H1 (cell line): ENCODE data around the gene FMN2. TPM values are rescaled to one million over a fixed set of nuclear protein-coding genes. Genes with fewer than 3 reads are reported as not detected.

Experiments
- CTCF ChIA-PET: fragments of 300-600 bp; sonication (Branson Sonifier 250); formaldehyde crosslinking; loops from one replicate; lab custom pipeline; 2021; ENCODE audit not compliant: partially characterized antibody; lab: Charles Lee
- POLR2A ChIA-PET: fragments of 300-600 bp; sonication (Branson Sonifier 250); formaldehyde crosslinking; loops from one replicate; lab custom pipeline; 2021; ENCODE audit warnings: inconsistent platforms; ENCODE audit not compliant: partially characterized antibody; lab: Charles Lee
- DNase-seq, 2 experiments: peaks; one replicate each; pipeline versions ENCODE4 v3.0.0 to v3.0.0-alpha.2; 2010 to 2022; ENCODE audit warnings: low spot score in 2 of 2, low read depth in 1 of 2, mixed read lengths in 1 of 2
- FAIRE-seq: peaks from 2 replicates; lab custom pipeline; 2011; peaks lifted over from hg19 to GRCh38; lab: Jason Lieb, UNC
- H2AFZ ChIP-seq: 2 replicates; pipeline ENCODE4 v1.8.1; 2012; ENCODE audit warnings: low read length, inconsistent platforms
- H2AK5ac ChIP-seq: 2 replicates; pipeline ENCODE4 v1.6.1; 2013; ENCODE audit warnings: low read depth, low read length
- H2BK120ac ChIP-seq: replicated peaks from 2 replicates; pipeline ENCODE3; 2013; ENCODE audit warnings: low read depth, low read length, inconsistent platforms
- H2BK12ac ChIP-seq: 2 replicates; pipeline ENCODE4 v1.6.1; 2013; ENCODE audit warnings: low read depth, low read length
- H2BK15ac ChIP-seq: 2 replicates; pipeline ENCODE4 v1.6.1; 2013; ENCODE audit warnings: low read length
- H2BK20ac ChIP-seq: 2 replicates; pipeline ENCODE4 v1.6.1; 2013; ENCODE audit warnings: low read length
- H2BK5ac ChIP-seq: 2 replicates; pipeline ENCODE4 v1.6.1; 2013; ENCODE audit warnings: low read depth, low read length
- H3K14ac ChIP-seq: 2 replicates; pipeline ENCODE4 v1.6.1; 2013; ENCODE audit warnings: inconsistent platforms; ENCODE audit not compliant: insufficient read length
- H3K18ac ChIP-seq: 2 replicates; pipeline ENCODE4 v1.6.1; 2013; ENCODE audit warnings: low read length; ENCODE audit errors: extremely low read depth
- H3K23ac ChIP-seq: 2 replicates; pipeline ENCODE4 v1.6.1; 2013; ENCODE audit warnings: inconsistent platforms; ENCODE audit not compliant: insufficient read length
- H3K23me2 ChIP-seq: 2 replicates; pipeline ENCODE4 v1.6.1; 2013; ENCODE audit warnings: low read depth, low read length
- H3K27ac ChIP-seq: 2 replicates; pipeline ENCODE4 v1.6.1; 2011; ENCODE audit warnings: low read depth, low read length, inconsistent platforms
- H3K27me3 ChIP-seq, 4 experiments: replicated peaks in 1 of 4; 1 replicate in 1 of 4; 2 replicates in 3 of 4; pipeline versions ENCODE4 v1.6.1 to v1.8.1; 2011 to 2013; ENCODE audit warnings: low read length in 3 of 4, mild to moderate bottlenecking in 3 of 4, inconsistent platforms in 2 of 4, mixed read lengths in 2 of 4, moderate library complexity in 1 of 4; ENCODE audit not compliant: control insufficient read depth in 3 of 4, insufficient read depth in 3 of 4; ENCODE audit errors: extremely low read depth in 1 of 4
- H3K36me3 ChIP-seq, 4 experiments: 2 replicates each; pipeline versions ENCODE4 v1.6.1 to v1.8.1; 2011 to 2013; ENCODE audit warnings: mild to moderate bottlenecking in 4 of 4, low read length in 3 of 4, moderate library complexity in 2 of 4, control low read depth in 1 of 4, inconsistent platforms in 1 of 4; ENCODE audit not compliant: insufficient read depth in 4 of 4, control insufficient read depth in 2 of 4
- H3K4ac ChIP-seq: replicated peaks from 2 replicates; pipeline ENCODE3; 2013; ENCODE audit warnings: low read length, low read depth, mixed read lengths, inconsistent platforms; ENCODE audit not compliant: insufficient read length
- H3K4me1 ChIP-seq, 4 experiments: replicated peaks in 1 of 4; 1 replicate in 1 of 4; 2 replicates in 3 of 4; pipeline versions ENCODE4 v1.6.1 to v1.8.1; 2011 to 2013; ENCODE audit warnings: low read length in 3 of 4, inconsistent platforms in 2 of 4, mixed read lengths in 1 of 4; ENCODE audit not compliant: insufficient read depth in 4 of 4, control insufficient read depth in 3 of 4
- H3K4me2 ChIP-seq, 2 experiments: 2 replicates each; pipeline versions ENCODE4 v1.6.1 to v1.8.1; 2011 to 2013; ENCODE audit warnings: low read depth in 2 of 2, low read length in 2 of 2, control low read depth in 1 of 2, inconsistent platforms in 1 of 2, mild to moderate bottlenecking in 1 of 2; ENCODE audit not compliant: insufficient read depth in 1 of 2
- H3K4me3 ChIP-seq, 4 experiments: fragments of 200-600, 300-600 bp in 1 of 4; sonication (generic), shearing (Covaris generic), sonication (Bioruptor Twin) in 1 of 4; 2 replicates each; pipeline versions ENCODE4 v1.5.1 to v1.8.1; 2011 to 2016; ENCODE audit warnings: low read length in 4 of 4, low read depth in 3 of 4, control low read depth in 2 of 4, inconsistent platforms in 2 of 4, mild to moderate bottlenecking in 2 of 4, mixed read lengths in 1 of 4, moderate library complexity in 1 of 4; ENCODE audit not compliant: insufficient read depth in 2 of 4; ENCODE audit errors: extremely low read depth in 1 of 4
- H3K56ac ChIP-seq: replicated peaks from 2 replicates; pipeline ENCODE3; 2013; ENCODE audit warnings: low read depth, mild to moderate bottlenecking, mixed read lengths, low read length, inconsistent platforms; ENCODE audit not compliant: insufficient read length
- H3K79me1 ChIP-seq: 2 replicates; pipeline ENCODE4 v1.6.1; 2013; ENCODE audit warnings: low read depth, low read length, control low read depth
- H3K79me2 ChIP-seq, 2 experiments: 2 replicates each; pipeline versions ENCODE4 v1.6.1 to v1.8.1; 2012 to 2013; ENCODE audit warnings: low read length in 2 of 2, mild to moderate bottlenecking in 2 of 2, inconsistent platforms in 1 of 2; ENCODE audit not compliant: insufficient read depth in 2 of 2, control insufficient read depth in 1 of 2
- H3K9ac ChIP-seq, 4 experiments: replicated peaks in 1 of 4; 1 replicate in 1 of 4; 2 replicates in 3 of 4; pipeline versions ENCODE4 v1.6.1 to v1.8.1; 2011 to 2013; ENCODE audit warnings: low read depth in 3 of 4, low read length in 3 of 4, control low read depth in 2 of 4, mild to moderate bottlenecking in 2 of 4, moderate library complexity in 2 of 4, inconsistent platforms in 1 of 4; ENCODE audit errors: extremely low read depth in 1 of 4
- H3K9me3 ChIP-seq, 2 experiments: 2 replicates each; pipeline versions ENCODE4 v1.6.1 to v1.8.1; 2012 to 2013; ENCODE audit warnings: mild to moderate bottlenecking in 2 of 2, moderate library complexity in 2 of 2, control low read depth in 1 of 2, inconsistent platforms in 1 of 2, low read depth in 1 of 2, low read length in 1 of 2, mixed read lengths in 1 of 2; ENCODE audit not compliant: insufficient read depth in 2 of 2
- H4K20me1 ChIP-seq, 2 experiments: replicated peaks in 1 of 2; 2 replicates each; pipeline versions ENCODE3 to v1.8.1; 2011 to 2013; ENCODE audit warnings: inconsistent platforms in 2 of 2, low read length in 2 of 2, mild to moderate bottlenecking in 1 of 2; ENCODE audit not compliant: insufficient read depth in 2 of 2, control insufficient read depth in 1 of 2
- H4K5ac ChIP-seq: 2 replicates; pipeline ENCODE4 v1.6.1; 2013; ENCODE audit warnings: low read length, low read depth, mixed read lengths, inconsistent platforms; ENCODE audit not compliant: insufficient read length
- H4K8ac ChIP-seq: 2 replicates; pipeline ENCODE4 v1.8.0; 2013; ENCODE audit warnings: mild to moderate bottlenecking, moderate library complexity, low read length, inconsistent platforms; ENCODE audit not compliant: insufficient read depth; ENCODE audit errors: extremely low read depth
- H4K91ac ChIP-seq: replicated peaks from 2 replicates; pipeline ENCODE3; 2013; ENCODE audit warnings: low read length, mixed read lengths, inconsistent platforms; ENCODE audit not compliant: insufficient read length
- CEBPB ChIP-seq: IDR thresholded peaks from 2 replicates; pipeline ENCODE4 v1.6.1; 2012; ENCODE audit warnings: low read depth, low read length
- FOSL1 ChIP-seq: IDR thresholded peaks from 2 replicates; pipeline ENCODE4 v1.6.1; 2011; ENCODE audit warnings: mild to moderate bottlenecking, low read depth, low read length, moderate library complexity; ENCODE audit not compliant: insufficient read depth
- HDAC6 ChIP-seq: IDR thresholded peaks from one replicate; pipeline ENCODE4 v1.7.1; 2012; ENCODE audit warnings: low read depth, mild to moderate bottlenecking, inconsistent platforms, low read length, moderate library complexity
- JUN ChIP-seq: IDR thresholded peaks from 2 replicates; pipeline ENCODE4 v1.6.1; 2011; ENCODE audit warnings: low read depth, mild to moderate bottlenecking, improper control_type of control experiment, low read length
- MAFK ChIP-seq: IDR thresholded peaks from 2 replicates; pipeline ENCODE4 v1.6.1; 2012; ENCODE audit warnings: low read depth, mild to moderate bottlenecking, improper control_type of control experiment, low read length
- MAX ChIP-seq: IDR thresholded peaks from 2 replicates; pipeline ENCODE4 v1.6.1; 2012; ENCODE audit warnings: inconsistent platforms
- POLR2A ChIP-seq, 2 experiments: IDR thresholded peaks; 1 replicate in 1 of 2; 2 replicates in 1 of 2; pipeline ENCODE4 v1.6.1; 2011; ENCODE audit warnings: low read depth in 2 of 2, low read length in 2 of 2, mild to moderate bottlenecking in 2 of 2; ENCODE audit errors: control extremely low read depth in 1 of 2
- RNF2 ChIP-seq: fragments of 200-900, 300-1000 bp; sonication (generic); IDR thresholded peaks from 2 replicates; pipeline ENCODE4 v1.7.1; 2016; ENCODE audit warnings: borderline replicate concordance, low read depth, mild to moderate bottlenecking, antibody characterized with exemption, low read length; ENCODE audit not compliant: poor library complexity, severe bottlenecking; ENCODE audit errors: missing control alignments
- SIN3A ChIP-seq, 2 experiments: IDR thresholded peaks in 1 of 2; conservative IDR thresholded peaks in 1 of 2; 2 replicates each; pipeline ENCODE4 v1.6.1; 2011 to 2012; ENCODE audit warnings: low read length in 2 of 2, improper control_type of control experiment in 1 of 2, low read depth in 1 of 2, mild to moderate bottlenecking in 1 of 2
- WGBS, 2 experiments: shearing (Covaris generic) in 1 of 2; methylation state at CpG; one replicate each; pipeline versions ENCODE4 v1.1.6 to v1.1.7; 2013 to 2015; ENCODE audit warnings: low lambda C conversion rate in 2 of 2, mixed read lengths in 2 of 2, inconsistent platforms in 1 of 2, low coverage in 1 of 2, missing lambda C conversion rate in 1 of 2; ENCODE audit not compliant: insufficient replicate concordance in 2 of 2, insufficient coverage in 1 of 2, insufficient read length in 1 of 2; ENCODE audit errors: extremely low coverage in 1 of 2, missing lambda C conversion rate in 1 of 2; 5-methylcytosine and 5-hydroxymethylcytosine counted together
- polyA plus RNA-seq, 7 experiments: library from polyadenylated mRNA; depleted of rRNA in 3 of 7; stranded (reverse) in 5 of 7; unstranded in 2 of 7; fragments of >200 nt in 5 of 7; fragments of 200-250 nt in 2 of 7; gene quantifications; 1 replicate in 5 of 7; 2 replicates in 1 of 7; 4 replicates in 1 of 7; pipeline versions ENCODE4 v1.2.1 to v1.2.3, GENCODE V29; 2011 to 2013; ENCODE audit warnings: missing spikeins in 2 of 7, mixed read lengths in 2 of 7
- total RNA-seq: library from RNA; stranded (reverse); fragmentation: NEBNext Ultra II Directional; extraction: Animal tissue kit (Norgen Biotek cat#: 25700); gene quantifications from 2 replicates; pipeline ENCODE4 v1.2.1, GENCODE V29; 2021

Gene FMN2
- total and polyA plus RNA-seq, 2 of the 8 experiments (the other 6 are each of a cell fraction or from before 2014, with no cell fraction given), result 0.83 to 2.0 TPM

GRCh38 chr1:240084749-240085148, 6.9 kb upstream of the FMN2 start:
- H3K23me2 ChIP-seq, result no peaks in the 10 kb centered on the region
- no peaks in the 10 kb centered on the region for H3K36me3 ChIP-seq
- no peak overlapping the region for H3K56ac ChIP-seq
- H4K91ac ChIP-seq, result no peak overlapping the region
- no peak for FAIRE-seq
- H3K9ac ChIP-seq, result no peak overlapping the region
- no peak overlapping the region for H3K18ac ChIP-seq
- H2BK5ac ChIP-seq, result no peak overlapping the region
- no peak overlapping the region for H2BK12ac ChIP-seq
- H3K4me1 ChIP-seq, result no peaks in the 10 kb centered on the region
- no peaks in the 10 kb centered on the region for H3K79me2 ChIP-seq
- H4K20me1 ChIP-seq, result no peaks in the 10 kb centered on the region
- H3K27me3 ChIP-seq, result no peaks in the 10 kb centered on the region
- H3K27ac ChIP-seq, result no peak overlapping the region
- H2BK20ac ChIP-seq, result no peak overlapping the region
- POLR2A ChIA-PET, result no interaction called here
- no peak overlapping the region for H4K5ac ChIP-seq
- no peak overlapping the region for H2BK15ac ChIP-seq
- peaks cover 0 to under 1% of the 10 kb centered on the region in 2 experiments; a peak in 1 of 4 replicates for H3K9me3 ChIP-seq
- WGBS, 2 experiments, result 87% methylated on average over 8 of the region's 8 CpGs; no CpG with 5 or more reads in 1 of the 2 experiments
- H3K14ac ChIP-seq, result no peak overlapping the region
- no peak for DNase-seq
- CTCF ChIA-PET, result interaction anchor here (1.6 to 1.7 kb wide), 2 partner anchors 11 to 43 kb away, joined by 4 to 6 read pairs; no protein-coding TSS in a partner anchor
- H3K4me2 ChIP-seq, result no peak overlapping the region
- no peak overlapping the region for H3K4me3 ChIP-seq
- no peaks in the 10 kb centered on the region for H3K79me1 ChIP-seq
- no peak overlapping the region for H2BK120ac ChIP-seq
- H3K4ac ChIP-seq, result no peak overlapping the region
- H4K8ac ChIP-seq, result no peak overlapping the region
- TF ChIP-seq CEBPB (no peak), MAX (no peak), MAFK (no peak), SIN3A (conservative IDR thresholded peaks at IDR 0.05 in 1 of 2, IDR thresholded peaks at IDR 0.05 in 1 of 2; ENCODE audit: low read depth in 1 of 2, low read length in 2 of 2) (no peak), JUN (no peak), RNF2 (no peak), HDAC6 (no peak), FOSL1 (no peak), POLR2A (IDR thresholded peaks at IDR 0.05; ENCODE audit: control extremely low read depth in 1 of 2, low read depth in 2 of 2, low read length in 2 of 2) (no peak)
- H2AFZ ChIP-seq, result no peak overlapping the region
- H3K23ac ChIP-seq, result no peak overlapping the region
- no peak overlapping the region for H2AK5ac ChIP-seq
